Hematopoietic multipotent progenitor cell treated with erythropoietin and hydrocortisone succinate and interleukin-3 and kit ligand, for 4 days (in vitro differentiated cells): Measurements from ENCODE around the gene TMEM97.
"Not testable (repeated sequence)": the region's sequence is repeated elsewhere in the genome, so short reads cannot be mapped to it uniquely, and the experiment has no call there.

Experiments
- DNase-seq: peaks from one replicate; pipeline ENCODE4 v3.0.0-alpha.2; 2015

Gene TMEM97

DNA sequence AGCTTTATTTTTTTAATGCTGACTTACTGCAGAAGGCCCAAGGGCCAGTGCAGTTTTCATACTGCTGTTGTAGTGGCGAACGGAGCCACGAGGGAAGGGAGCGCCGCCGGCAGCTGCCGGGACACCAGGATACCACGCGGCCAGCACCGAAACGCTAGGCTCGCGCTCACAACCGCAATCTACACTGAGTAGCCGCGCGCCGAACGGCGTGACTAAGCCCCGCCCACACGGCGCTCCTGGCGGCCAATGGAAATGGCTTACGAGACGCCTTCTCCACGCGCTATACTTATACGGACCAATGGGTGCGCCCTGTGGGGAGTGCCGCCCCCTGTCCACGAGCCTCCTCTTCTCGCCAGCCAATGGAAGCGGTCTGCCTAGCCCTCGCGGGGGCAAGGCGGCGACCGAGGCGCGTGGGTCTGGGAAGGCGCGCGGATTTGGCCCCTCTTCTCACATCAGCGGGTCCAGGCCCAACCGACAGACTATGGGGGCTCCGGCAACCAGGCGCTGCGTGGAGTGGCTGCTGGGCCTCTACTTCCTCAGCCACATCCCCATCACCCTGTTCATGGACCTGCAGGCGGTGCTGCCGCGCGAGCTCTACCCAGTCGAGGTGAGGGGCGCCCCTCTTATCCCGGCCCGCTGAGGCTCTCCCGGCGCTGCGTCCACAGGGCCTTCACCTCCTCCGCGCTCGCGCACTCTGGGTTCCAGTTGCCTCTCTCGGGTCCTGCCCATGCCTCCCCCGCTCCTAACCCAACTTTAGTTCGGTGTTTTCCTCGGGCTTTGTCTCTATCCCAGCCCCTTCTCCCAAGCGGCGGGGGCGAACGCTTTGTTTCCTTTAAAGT lies at the start of gene TMEM97:
Gene TMEM97 (plus strand): TSS at position 442 of the 839 bp plus-strand sequence. CDS start 40 bp downstream, at position 482.
- DNase-seq, result peak; percentile 99

DNA sequence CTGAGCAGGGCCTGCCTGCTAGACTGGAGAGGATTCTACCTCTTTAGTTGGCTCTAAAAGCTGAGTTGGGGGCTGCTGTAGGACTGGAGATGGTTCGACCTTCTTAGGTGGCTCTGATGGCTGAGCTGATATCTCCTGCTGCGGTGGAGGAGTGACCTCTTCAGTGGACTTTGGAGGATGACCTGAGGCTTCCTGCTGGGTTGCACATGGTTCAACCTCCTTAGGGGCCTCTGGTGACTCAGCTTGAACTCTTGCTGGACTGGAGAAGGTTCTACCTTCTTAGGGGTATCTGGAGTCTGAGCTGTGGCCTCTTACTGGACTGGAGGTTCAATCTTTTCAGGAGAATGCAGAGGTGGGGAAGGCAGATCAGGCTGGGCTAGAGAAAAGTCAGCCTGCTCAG lies 48.9 kb upstream of the TMEM97 start:
- no peak for DNase-seq

- DNase-seq, result no peak
Measured at GRCh38 chr17:28270926-28271325, 48.1 kb upstream of the TMEM97 start.

DNA sequence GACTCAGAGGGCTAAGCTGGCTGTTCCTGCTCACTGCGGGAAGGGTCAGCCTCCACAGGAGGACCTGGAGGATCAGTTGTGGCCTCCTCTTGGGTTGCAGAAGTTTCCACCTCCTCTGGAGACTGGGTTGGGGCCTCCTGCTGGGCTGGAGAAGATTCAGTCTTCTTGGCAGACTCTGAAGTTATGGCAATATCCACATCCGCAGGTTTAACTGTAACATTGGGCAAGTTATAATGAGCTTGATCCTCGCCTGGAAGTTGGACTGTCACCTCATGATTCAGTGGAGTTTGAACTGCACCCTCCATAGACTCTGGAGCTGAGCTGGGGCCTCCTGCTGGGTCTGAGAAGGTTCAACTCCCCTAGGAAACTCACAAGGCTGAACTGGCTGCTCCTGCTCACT lies 47.6 kb upstream of the TMEM97 start:
- no peak for DNase-seq

- no peak for DNase-seq
Measured at GRCh38 chr17:28272166-28272565, 46.8 kb upstream of the TMEM97 start.

- DNase-seq, result not testable (repeated sequence)
Measured at GRCh38 chr17:28273341-28273740, 45.7 kb upstream of the TMEM97 start.

DNA sequence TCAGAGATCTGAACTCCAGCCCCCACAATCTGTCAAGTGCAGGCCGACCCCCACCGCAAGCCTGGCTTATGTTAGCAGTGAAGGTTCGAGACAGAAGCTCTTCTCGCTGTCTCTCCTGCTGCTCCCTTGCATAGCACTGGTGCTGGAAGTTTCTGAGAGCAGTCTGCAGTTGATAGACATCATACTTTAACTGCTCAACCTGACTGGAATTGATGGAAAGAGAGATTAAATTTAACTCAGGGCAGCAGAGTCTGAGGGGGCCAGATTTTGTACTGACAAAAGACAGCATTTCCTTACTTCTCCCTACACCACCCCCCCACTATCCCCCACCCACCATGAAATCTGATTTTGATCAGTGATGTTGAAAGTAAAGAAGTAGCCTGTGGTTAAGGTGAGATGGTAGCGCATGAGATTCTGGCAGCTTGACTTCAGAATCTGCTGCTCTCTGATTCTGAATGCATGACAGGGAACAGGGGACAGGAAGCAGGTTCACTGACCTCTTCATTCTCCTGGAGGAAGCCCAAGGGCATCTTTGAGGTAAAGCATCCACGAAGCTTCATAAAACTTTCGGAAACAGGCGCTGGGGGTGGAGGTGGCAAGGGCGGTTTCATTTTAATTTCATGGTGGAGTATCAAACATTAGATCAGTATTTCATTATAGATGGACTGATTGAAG lies 44.3 kb upstream of the TMEM97 start:
- no peak for DNase-seq

GRCh38 chr17:28276011-28276410 lies 43.0 kb upstream of the TMEM97 start:
- DNase-seq, result peak; percentile 8

GRCh38 chr17:28279411-28279810 lies 39.6 kb upstream of the TMEM97 start:
- no peak for DNase-seq

- no peak for DNase-seq
Measured at GRCh38 chr17:28280826-28281225, 38.2 kb upstream of the TMEM97 start.

DNA sequence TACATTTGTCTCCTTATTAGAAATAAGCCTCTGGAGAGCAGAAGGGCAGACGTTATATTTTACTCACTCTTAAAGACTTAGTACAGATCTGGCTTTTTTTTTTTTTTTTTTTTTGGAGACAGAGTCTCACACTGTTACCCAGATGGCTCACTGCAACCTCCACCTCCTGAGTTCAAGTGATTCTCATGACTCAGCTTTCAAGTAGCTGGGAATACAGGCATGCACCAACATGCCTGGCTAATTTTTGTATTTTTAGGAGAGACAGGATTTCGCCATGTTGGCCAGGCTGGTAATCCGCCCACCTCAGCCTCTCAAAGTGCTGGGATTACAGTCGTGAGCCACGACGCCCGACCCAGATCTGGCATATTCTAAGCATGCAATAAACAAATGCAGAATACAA lies 36.4 kb upstream of the TMEM97 start:
- DNase-seq, result no peak

DNA sequence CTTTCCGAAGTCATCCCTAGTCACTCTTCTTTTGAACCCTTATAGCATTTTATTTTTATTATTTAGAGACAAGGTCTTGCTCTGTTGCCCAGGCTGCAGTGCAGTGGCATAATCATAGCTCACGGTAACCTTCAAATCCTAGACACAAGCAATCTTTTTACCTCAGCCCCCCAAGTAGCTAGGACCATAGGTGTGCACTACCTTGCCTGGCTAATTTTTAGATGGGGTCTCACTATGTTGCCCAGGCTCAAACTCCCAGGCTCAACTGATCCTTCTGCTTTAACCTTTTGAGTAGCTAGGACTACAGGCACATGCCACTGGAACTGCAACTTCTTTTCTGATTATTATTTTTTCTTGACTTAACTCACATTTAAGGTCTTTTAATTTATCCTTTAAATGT lies 33.0 kb upstream of the TMEM97 start:
- no peak for DNase-seq

DNA sequence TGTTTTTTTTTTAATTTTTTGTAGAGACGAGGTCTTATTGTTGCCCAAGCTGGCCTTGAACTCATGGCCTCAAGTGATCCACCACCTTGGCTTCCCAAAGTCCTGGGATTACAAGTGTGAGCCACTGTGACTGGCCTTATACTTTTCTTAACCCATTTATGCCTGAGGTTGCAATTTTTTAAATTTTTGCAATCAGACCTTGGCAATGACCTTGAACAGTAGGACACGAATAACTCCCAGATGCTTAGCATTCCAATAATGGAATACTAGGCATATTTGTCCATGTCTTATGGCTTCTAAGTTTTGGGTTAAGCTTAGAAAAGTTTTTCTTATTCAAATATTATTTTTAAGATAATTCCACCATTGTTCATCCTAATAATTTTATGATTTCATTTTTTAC lies 28.3 kb upstream of the TMEM97 start:
- no peak for DNase-seq

DNA sequence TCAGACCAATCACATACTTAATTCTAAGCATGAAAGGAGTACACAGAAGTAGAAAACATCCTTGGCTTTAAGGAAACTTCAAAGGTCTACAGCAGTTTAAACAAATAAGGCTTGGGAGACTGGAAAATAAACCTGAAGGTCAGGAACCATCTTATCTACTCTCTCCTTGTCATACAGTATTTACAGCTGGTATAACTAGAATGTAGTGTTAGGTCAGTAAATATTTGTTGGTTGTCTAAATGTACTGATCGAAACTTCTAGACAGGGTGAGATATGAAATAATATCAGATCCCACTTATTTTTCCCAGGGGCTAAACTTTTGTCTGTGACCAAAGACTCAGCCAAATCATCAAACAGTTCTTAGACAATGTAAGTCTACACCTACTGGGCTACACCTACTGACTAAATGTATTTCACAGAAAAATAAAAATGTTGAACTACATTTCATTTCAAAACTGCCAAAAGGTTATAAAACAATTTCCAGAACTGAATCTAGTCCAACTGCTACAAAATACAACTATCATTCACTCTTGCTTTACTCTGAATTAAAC lies 27.1 kb upstream of the TMEM97 start:
- DNase-seq, result no peak

DNA sequence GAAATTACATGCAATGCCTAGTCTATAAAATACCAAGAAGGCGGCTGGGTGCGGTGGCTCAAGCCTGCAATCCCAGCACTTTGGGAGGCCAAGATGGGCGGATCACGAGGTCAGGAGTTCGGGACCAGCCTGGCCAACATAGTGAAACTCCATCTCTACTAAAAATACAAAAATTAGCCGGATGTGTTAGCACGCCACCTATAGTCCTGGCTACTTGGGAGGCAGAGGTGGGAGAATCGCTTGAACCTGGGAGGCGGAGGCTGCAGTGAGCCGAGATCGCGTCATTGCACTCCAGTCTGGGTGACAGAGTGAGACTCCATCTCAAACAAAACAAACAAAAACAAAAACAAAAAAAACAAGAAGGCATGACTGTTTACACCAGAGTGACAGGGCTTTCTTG lies 26.1 kb upstream of the TMEM97 start:
- not testable (repeated sequence) for DNase-seq

DNA sequence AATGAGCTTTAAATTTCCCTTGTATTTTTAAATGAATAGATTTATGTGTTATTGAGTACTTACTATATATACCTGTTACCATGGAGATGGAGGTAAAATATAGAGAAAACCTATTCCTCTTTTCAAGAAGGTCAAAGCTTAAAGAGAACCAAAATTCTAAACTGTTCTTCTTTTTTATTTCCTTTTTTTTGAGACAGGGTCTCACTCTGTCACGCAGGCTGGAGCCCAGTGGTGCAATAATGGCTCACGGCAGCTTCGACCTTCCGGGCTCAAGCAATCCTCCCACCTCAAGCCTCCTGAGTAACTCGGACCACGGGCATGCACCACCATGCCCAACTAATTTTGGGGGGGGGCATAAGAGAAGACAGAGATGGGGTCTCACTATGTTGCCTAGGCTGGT lies 25.0 kb upstream of the TMEM97 start:
- DNase-seq, result no peak

DNA sequence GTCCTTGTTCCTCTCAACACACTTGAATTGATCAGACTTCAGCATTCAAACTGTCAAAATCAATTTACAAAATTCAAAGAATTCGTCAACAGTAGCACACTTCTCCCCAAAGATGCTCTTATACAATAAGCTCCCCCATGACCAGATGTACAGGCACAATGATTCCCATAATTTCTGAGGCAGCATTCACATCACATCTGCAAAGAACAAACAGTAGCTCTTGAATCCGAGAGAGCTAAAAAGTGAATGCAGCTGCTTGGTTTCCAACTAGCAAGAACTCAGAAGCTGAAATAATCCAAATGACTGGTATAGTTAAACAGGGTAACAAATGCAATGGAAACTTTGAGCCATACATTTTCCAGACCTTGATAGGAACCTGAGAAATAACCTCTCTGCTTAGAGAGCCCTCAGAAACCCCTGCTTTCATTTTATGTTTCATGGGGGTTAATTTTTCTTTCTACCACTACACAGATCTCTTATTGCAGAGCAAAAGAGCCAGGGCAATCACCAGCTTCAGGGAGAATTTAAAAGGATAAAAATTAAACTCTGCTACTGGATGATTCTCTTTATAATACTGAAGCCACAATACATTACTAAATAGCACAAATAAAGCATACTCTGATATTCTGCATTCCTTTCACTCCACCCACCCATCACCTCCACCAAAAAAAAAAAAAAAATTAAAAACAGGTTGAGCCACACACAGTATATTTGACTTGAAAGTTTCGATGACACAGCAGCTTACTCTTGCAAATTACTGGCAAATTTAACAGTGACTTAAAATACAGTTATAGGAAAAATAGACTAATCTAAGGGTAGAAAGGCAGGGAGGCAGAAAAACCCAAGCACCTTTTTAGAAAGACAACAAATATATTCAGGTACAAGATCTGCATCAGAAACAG lies 23.1 kb upstream of the TMEM97 start:
- DNase-seq, result no peak

- DNase-seq, result no peak
Measured at GRCh38 chr17:28298449-28298848, 20.6 kb upstream of the TMEM97 start.

GRCh38 chr17:28306954-28307401 lies 12.0 kb upstream of the TMEM97 start:
- DNase-seq, result no peak

DNA sequence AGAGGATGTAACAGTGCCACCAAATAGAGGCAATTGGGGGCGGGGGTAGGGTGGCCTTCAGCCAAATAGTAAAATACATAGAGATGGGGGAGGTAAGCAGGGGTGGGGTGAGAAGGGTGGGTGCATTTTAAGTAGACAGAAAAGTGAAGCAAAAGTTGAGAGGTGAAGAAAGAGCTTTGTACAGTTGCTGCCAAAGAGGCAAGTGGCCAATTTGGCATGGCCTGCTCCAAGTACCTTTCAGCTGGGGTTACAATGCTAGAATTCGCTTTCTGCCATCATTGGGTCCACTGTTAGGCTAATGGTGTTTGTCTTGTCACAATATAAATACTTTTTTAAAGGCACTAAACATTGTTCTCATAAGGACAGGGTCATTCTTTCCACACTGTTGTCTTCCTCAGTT lies 5.2 kb upstream of the TMEM97 start:
- no peak for DNase-seq

- DNase-seq, result no peak
Measured at GRCh38 chr17:28315846-28316705, 2.9 kb upstream of the TMEM97 start.
